HL-60 (cell line): ENCODE measurements around the gene STK25.

ENCODE experiments used
- DNase-seq, 2 experiments: peaks; one replicate each; pipeline ENCODE4 v3.0.0-alpha.2; 2010 to 2020; ENCODE audit warnings: low read depth in 1 of 2, low spot score in 1 of 2
- H3K27ac ChIP-seq: fragments of 250-450 bp; sonication (Bioruptor Pico); replicated peaks from 2 replicates; pipeline ENCODE4 v1.5.1; 2020; ENCODE audit warnings: mild to moderate bottlenecking, moderate library complexity
- H3K27me3 ChIP-seq: fragments of 250-450 bp; sonication (Bioruptor Pico); 2 replicates; pipeline ENCODE4 v1.5.1; 2021; ENCODE audit warnings: mild to moderate bottlenecking, moderate library complexity; ENCODE audit not compliant: insufficient read depth, poor library complexity, severe bottlenecking
- H3K4me3 ChIP-seq: replicated peaks from 2 replicates; pipeline ENCODE4 v1.5.1; 2011; ENCODE audit warnings: mild to moderate bottlenecking, control low read depth, low read length; ENCODE audit not compliant: insufficient read depth
- CTCF ChIP-seq: IDR thresholded peaks from one replicate; pipeline ENCODE4 v1.5.1; 2011; ENCODE audit warnings: low read length, control low read depth, inconsistent platforms; ENCODE audit not compliant: insufficient read depth
- GABPA ChIP-seq: IDR thresholded peaks from 2 replicates; pipeline ENCODE4 v1.6.1; 2012; ENCODE audit warnings: low read depth
- POLR2AphosphoS5 ChIP-seq: IDR thresholded peaks from 2 replicates; pipeline ENCODE4 v1.6.1; 2012; ENCODE audit warnings: low read depth
- REST ChIP-seq: IDR thresholded peaks from 2 replicates; pipeline ENCODE4 v1.6.1; 2012; ENCODE audit warnings: low read depth; ENCODE audit not compliant: insufficient replicate concordance
- SPI1 ChIP-seq: IDR thresholded peaks from 2 replicates; pipeline ENCODE4 v1.6.1; 2012; ENCODE audit warnings: low read depth, mild to moderate bottlenecking, borderline replicate concordance

The STK25 gene

GRCh38 chr2:241490825-241491506, 17.4 kb downstream of the STK25 start:
- no peak for DNase-seq
- H3K27ac ChIP-seq, result no peak overlapping the region
- no peak for TF ChIP-seq GABPA
- TF ChIP-seq CTCF, result no peak
- TF ChIP-seq POLR2AphosphoS5, result no peak
- no peak for TF ChIP-seq SPI1
- TF ChIP-seq REST, result no peak
- peaks cover 13% of the 10 kb centered on the region for H3K27me3 ChIP-seq
- no peak overlapping the region for H3K4me3 ChIP-seq

- Histone ChIP-seq H3K27me3 (peaks cover 13% of the 10 kb centered on the region), H3K4me3 (no peak overlapping the region), H3K27ac (no peak overlapping the region)
- no peak for DNase-seq
- TF ChIP-seq SPI1 (no peak), GABPA (no peak), REST (no peak), POLR2AphosphoS5 (no peak), CTCF (no peak)
Measured at GRCh38 chr2:241489733-241490680, 18.4 kb downstream of the STK25 start.

- no peak overlapping the region for H3K4me3 ChIP-seq
- TF ChIP-seq CTCF (no peak), POLR2AphosphoS5 (no peak), GABPA (no peak), REST (no peak), SPI1 (no peak)
- peaks cover 13% of the 10 kb centered on the region for H3K27me3 ChIP-seq
- no peak overlapping the region for H3K27ac ChIP-seq
- no peak for DNase-seq
Measured at GRCh38 chr2:241489088-241489487, 19.3 kb downstream of the STK25 start.
